ENCODE data around the gene CCDC149.

Gene CCDC149

DNA sequence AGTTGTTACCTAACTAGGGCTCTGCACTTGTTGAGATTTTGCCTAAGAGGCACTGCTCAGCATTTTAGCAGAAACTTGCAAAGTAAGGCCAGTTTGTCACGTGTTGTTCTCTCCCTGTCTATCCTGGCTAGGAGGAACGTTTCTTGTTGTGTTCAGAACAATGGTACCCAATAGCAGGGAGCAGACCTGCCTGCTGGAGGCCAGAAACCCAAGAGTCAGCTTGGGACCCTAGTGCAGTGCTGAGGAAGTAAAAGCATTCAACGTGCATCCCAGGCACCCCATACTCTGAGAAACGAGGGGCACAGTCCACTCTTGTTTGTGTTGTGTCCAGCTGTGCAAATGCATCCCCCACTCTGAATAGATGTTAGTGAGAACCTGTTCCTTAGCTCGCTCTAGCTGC lies 75.1 kb downstream of the CCDC149 start:
- Histone ChIP-seq H3K18ac (ENCODE audit: low read length) (no peak overlapping the region), H3K27me3 (ENCODE audit: insufficient read depth, low read length, poor library complexity) (no peaks in the 10 kb centered on the region), H4K8ac (ENCODE audit: low read depth, low read length) (no peak overlapping the region), H3K27ac (ENCODE audit: low read depth, low read length) (no peak overlapping the region), H4K5ac (ENCODE audit: low read length) (no peak overlapping the region), H3K9ac (ENCODE audit: low read length) (no peak overlapping the region), H2BK120ac (ENCODE audit: low read depth, low read length) (no peak overlapping the region), H3K36me3 (ENCODE audit: control insufficient read depth, insufficient read depth, low read length) (no peaks in the 10 kb centered on the region), H3K79me2 (ENCODE audit: control insufficient read depth, insufficient read depth, low read length) (no peaks in the 10 kb centered on the region), H2BK5ac (ENCODE audit: low read length) (no peak overlapping the region), H3K23ac (ENCODE audit: low read length) (no peak overlapping the region), H3K4ac (ENCODE audit: low read depth, low read length) (no peak overlapping the region), H2AK5ac (ENCODE audit: low read length) (no peak overlapping the region), H3K4me1 (ENCODE audit: control insufficient read depth, low read depth, low read length) (no peaks in the 10 kb centered on the region), H3K79me1 (ENCODE audit: low read length) (no peaks in the 10 kb centered on the region), H3K4me2 (ENCODE audit: low read length) (no peak overlapping the region), H3K56ac (ENCODE audit: low read length) (no peak overlapping the region), H3K4me3 (ENCODE audit: low read length) (no peak overlapping the region), H2BK15ac (replicated peaks; ENCODE audit: low read depth) (no peak overlapping the region)
- DNase-seq = no peak
- WGBS (ENCODE audit: extremely low coverage, insufficient coverage, low lambda C conversion rate) = no CpG with 5 or more reads among the region's 5 CpGs

DNA sequence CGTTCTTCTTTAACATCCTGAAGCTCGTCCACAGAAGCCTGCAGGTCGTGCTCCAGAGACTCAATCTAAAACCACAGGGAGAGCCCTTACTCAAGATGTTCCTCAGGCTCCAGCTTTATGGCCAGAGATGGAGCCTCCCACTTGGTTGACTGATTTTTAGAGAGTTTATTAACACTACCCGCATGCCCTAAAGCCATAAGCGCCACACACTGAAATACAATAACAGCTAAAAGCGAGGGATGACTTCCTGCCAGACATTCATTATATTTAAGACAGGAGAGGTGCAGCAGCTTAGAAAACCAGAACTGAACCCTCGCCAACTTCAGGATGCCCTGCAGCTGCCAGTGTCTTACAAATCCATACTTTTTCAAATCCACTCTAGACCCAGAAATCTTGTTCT lies 75.5 kb downstream of the CCDC149 start:
- no peak overlapping the region for H4K5ac ChIP-seq (ENCODE audit: low read length)
- no peak overlapping the region for H4K8ac ChIP-seq (ENCODE audit: low read depth, low read length)
- H3K4me1 ChIP-seq (ENCODE audit: control insufficient read depth, low read depth, low read length) = no peaks in the 10 kb centered on the region
- H3K18ac ChIP-seq (ENCODE audit: low read length) = no peak overlapping the region
- no peak overlapping the region for H3K23ac ChIP-seq (ENCODE audit: low read length)
- no peak overlapping the region for H3K56ac ChIP-seq (ENCODE audit: low read length)
- H3K4me2 ChIP-seq (ENCODE audit: low read length) = no peak overlapping the region
- no peak overlapping the region for H2BK120ac ChIP-seq (ENCODE audit: low read depth, low read length)
- no peaks in the 10 kb centered on the region for H3K36me3 ChIP-seq (ENCODE audit: control insufficient read depth, insufficient read depth, low read length)
- no peak overlapping the region for H2BK5ac ChIP-seq (ENCODE audit: low read length)
- H3K79me2 ChIP-seq (ENCODE audit: control insufficient read depth, insufficient read depth, low read length) = no peaks in the 10 kb centered on the region
- H3K27ac ChIP-seq (ENCODE audit: low read depth, low read length) = no peak overlapping the region
- no peak overlapping the region for H3K9ac ChIP-seq (ENCODE audit: low read length)
- H2BK15ac ChIP-seq (replicated peaks; ENCODE audit: low read depth) = no peak overlapping the region
- no peaks in the 10 kb centered on the region for H3K27me3 ChIP-seq (ENCODE audit: insufficient read depth, low read length, poor library complexity)
- H3K79me1 ChIP-seq (ENCODE audit: low read length) = no peaks in the 10 kb centered on the region
- no peak overlapping the region for H3K4me3 ChIP-seq (ENCODE audit: low read length)
- no peak overlapping the region for H2AK5ac ChIP-seq (ENCODE audit: low read length)
- no peak overlapping the region for H3K4ac ChIP-seq (ENCODE audit: low read depth, low read length)
- no peak for DNase-seq
- no CpG with 5 or more reads among the region's 7 CpGs for WGBS (ENCODE audit: extremely low coverage, insufficient coverage, low lambda C conversion rate)

DNA sequence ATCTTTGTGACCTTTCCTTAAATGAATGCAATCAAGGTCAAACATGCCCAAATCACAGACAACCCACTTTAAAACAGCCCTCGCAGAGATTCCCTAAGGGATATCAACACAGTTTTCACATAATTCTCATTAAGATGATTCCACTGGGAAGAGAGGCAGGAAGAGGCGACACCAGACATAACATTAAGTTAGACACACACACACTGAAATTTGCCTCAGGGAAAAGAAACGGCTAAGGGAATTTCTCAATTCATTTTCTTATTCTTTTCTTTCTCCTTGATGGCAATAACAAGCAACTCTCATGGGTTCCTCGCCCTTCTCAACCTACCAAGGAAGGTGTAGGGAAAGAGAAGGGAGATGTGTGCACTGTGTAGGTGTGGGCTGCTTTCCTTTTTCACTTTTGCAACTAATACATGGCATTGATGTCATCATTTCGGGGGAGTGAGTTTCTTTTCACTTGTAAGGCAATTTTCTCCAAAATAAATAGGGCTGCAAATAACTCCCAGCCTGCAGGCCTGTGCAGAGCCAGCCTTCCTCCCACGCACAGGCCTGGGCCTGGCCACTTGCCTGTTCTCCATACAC lies 76.1 kb downstream of the CCDC149 start:
- H3K27me3 ChIP-seq (ENCODE audit: insufficient read depth, low read length, poor library complexity) = no peaks in the 10 kb centered on the region
- H3K23ac ChIP-seq (ENCODE audit: low read length) = no peak overlapping the region
- H3K79me2 ChIP-seq (ENCODE audit: control insufficient read depth, insufficient read depth, low read length) = no peaks in the 10 kb centered on the region
- no peak overlapping the region for H3K9ac ChIP-seq (ENCODE audit: low read length)
- H3K79me1 ChIP-seq (ENCODE audit: low read length) = no peaks in the 10 kb centered on the region
- no peak overlapping the region for H2AK5ac ChIP-seq (ENCODE audit: low read length)
- no peak overlapping the region for H4K5ac ChIP-seq (ENCODE audit: low read length)
- H4K8ac ChIP-seq (ENCODE audit: low read depth, low read length) = no peak overlapping the region
- H3K36me3 ChIP-seq (ENCODE audit: control insufficient read depth, insufficient read depth, low read length) = no peaks in the 10 kb centered on the region
- no peak overlapping the region for H2BK15ac ChIP-seq (replicated peaks; ENCODE audit: low read depth)
- H3K18ac ChIP-seq (ENCODE audit: low read length) = no peak overlapping the region
- H3K56ac ChIP-seq (ENCODE audit: low read length) = no peak overlapping the region
- no CpG with 5 or more reads among the region's 6 CpGs for WGBS (ENCODE audit: extremely low coverage, insufficient coverage, low lambda C conversion rate)
- no peak overlapping the region for H3K27ac ChIP-seq (ENCODE audit: low read depth, low read length)
- H2BK5ac ChIP-seq (ENCODE audit: low read length) = no peak overlapping the region
- H3K4me1 ChIP-seq (ENCODE audit: control insufficient read depth, low read depth, low read length) = no peaks in the 10 kb centered on the region
- H3K4me2 ChIP-seq (ENCODE audit: low read length) = no peak overlapping the region
- no peak overlapping the region for H3K4ac ChIP-seq (ENCODE audit: low read depth, low read length)
- no peak overlapping the region for H2BK120ac ChIP-seq (ENCODE audit: low read depth, low read length)
- H3K4me3 ChIP-seq (ENCODE audit: low read length) = no peak overlapping the region
- DNase-seq = no peak

DNA sequence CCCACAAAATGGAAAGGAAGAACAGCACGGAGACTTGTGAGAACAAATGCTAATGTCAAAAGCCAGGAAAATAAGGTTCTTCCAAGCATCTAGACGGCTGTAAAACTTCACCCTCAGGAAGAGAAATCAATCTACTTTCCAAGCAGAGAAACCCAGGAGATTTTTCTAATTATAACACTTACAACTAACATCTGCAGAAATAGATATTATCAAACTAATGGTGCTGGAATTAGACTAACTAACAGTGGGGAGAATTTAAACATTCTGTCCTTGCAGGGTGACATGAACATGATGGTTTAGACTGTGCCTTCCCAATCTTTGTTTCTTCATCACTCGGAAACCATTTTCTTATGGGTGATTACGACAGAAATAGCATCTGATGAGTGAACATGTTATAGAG lies 77.1 kb downstream of the CCDC149 start:
- WGBS (ENCODE audit: extremely low coverage, insufficient coverage, low lambda C conversion rate) = no CpG with 5 or more reads among the region's 4 CpGs

DNA sequence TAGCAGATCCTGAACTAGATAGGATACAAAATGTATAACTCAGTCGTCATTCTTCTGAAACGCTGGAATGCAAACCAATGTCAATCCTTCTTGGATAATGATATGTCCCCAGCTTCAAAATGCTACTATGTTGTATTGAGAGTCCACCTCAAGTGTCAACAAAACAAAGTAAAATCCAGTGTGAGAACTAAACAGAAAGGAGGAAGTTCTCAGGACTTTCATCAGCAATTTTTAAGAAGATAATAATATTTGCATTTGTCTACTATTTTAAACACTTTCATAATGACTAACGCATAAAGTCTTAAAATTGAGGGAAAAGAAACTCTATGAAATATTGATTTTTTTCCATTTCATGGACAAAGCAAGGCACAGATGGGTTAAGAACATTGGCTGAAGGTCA lies 81.2 kb downstream of the CCDC149 start:
- no peak overlapping the region for H2BK5ac ChIP-seq (ENCODE audit: low read length)
- no peaks in the 10 kb centered on the region for H3K79me2 ChIP-seq (ENCODE audit: control insufficient read depth, insufficient read depth, low read length)
- no peak overlapping the region for H3K9ac ChIP-seq (ENCODE audit: low read length)
- no peak for DNase-seq
- H3K27me3 ChIP-seq (ENCODE audit: insufficient read depth, low read length, poor library complexity) = no peaks in the 10 kb centered on the region
- no peaks in the 10 kb centered on the region for H3K36me3 ChIP-seq (ENCODE audit: control insufficient read depth, insufficient read depth, low read length)
- no peak overlapping the region for H3K4ac ChIP-seq (ENCODE audit: low read depth, low read length)
- H3K56ac ChIP-seq (ENCODE audit: low read length) = no peak overlapping the region
- WGBS (ENCODE audit: extremely low coverage, insufficient coverage, low lambda C conversion rate) = no CpG with 5 or more reads among the region's 3 CpGs
- no peak overlapping the region for H2BK15ac ChIP-seq (replicated peaks; ENCODE audit: low read depth)
- H3K4me1 ChIP-seq (ENCODE audit: control insufficient read depth, low read depth, low read length) = no peaks in the 10 kb centered on the region
- H2AK5ac ChIP-seq (ENCODE audit: low read length) = no peak overlapping the region
- no peak overlapping the region for H3K4me3 ChIP-seq (ENCODE audit: low read length)
- no peaks in the 10 kb centered on the region for H3K79me1 ChIP-seq (ENCODE audit: low read length)
- no peak overlapping the region for H3K27ac ChIP-seq (ENCODE audit: low read depth, low read length)
- H3K23ac ChIP-seq (ENCODE audit: low read length) = no peak overlapping the region
- H4K5ac ChIP-seq (ENCODE audit: low read length) = no peak overlapping the region
- H3K4me2 ChIP-seq (ENCODE audit: low read length) = no peak overlapping the region
- no peak overlapping the region for H4K8ac ChIP-seq (ENCODE audit: low read depth, low read length)
- H3K18ac ChIP-seq (ENCODE audit: low read length) = no peak overlapping the region
- no peak overlapping the region for H2BK120ac ChIP-seq (ENCODE audit: low read depth, low read length)

More for the DNA sequence above, 77.1 kb downstream of the CCDC149 start:
- Histone ChIP-seq H3K36me3 (ENCODE audit: control insufficient read depth, insufficient read depth, low read length) (no peaks in the 10 kb centered on the region), H2BK120ac (ENCODE audit: low read depth, low read length) (no peak overlapping the region), H4K8ac (ENCODE audit: low read depth, low read length) (no peak overlapping the region), H3K9ac (ENCODE audit: low read length) (no peak overlapping the region), H2BK5ac (ENCODE audit: low read length) (no peak overlapping the region), H3K4ac (ENCODE audit: low read depth, low read length) (no peak overlapping the region), H3K23ac (ENCODE audit: low read length) (no peak overlapping the region), H3K56ac (ENCODE audit: low read length) (no peak overlapping the region), H3K79me1 (ENCODE audit: low read length) (no peaks in the 10 kb centered on the region), H3K4me2 (ENCODE audit: low read length) (no peak overlapping the region), H3K18ac (ENCODE audit: low read length) (no peak overlapping the region), H3K27ac (ENCODE audit: low read depth, low read length) (no peak overlapping the region), H3K4me1 (ENCODE audit: control insufficient read depth, low read depth, low read length) (no peaks in the 10 kb centered on the region), H3K79me2 (ENCODE audit: control insufficient read depth, insufficient read depth, low read length) (no peaks in the 10 kb centered on the region), H4K5ac (ENCODE audit: low read length) (no peak overlapping the region), H3K4me3 (ENCODE audit: low read length) (no peak overlapping the region), H2AK5ac (ENCODE audit: low read length) (no peak overlapping the region), H2BK15ac (replicated peaks; ENCODE audit: low read depth) (no peak overlapping the region), H3K27me3 (ENCODE audit: insufficient read depth, low read length, poor library complexity) (no peaks in the 10 kb centered on the region)
- DNase-seq = no peak

DNA sequence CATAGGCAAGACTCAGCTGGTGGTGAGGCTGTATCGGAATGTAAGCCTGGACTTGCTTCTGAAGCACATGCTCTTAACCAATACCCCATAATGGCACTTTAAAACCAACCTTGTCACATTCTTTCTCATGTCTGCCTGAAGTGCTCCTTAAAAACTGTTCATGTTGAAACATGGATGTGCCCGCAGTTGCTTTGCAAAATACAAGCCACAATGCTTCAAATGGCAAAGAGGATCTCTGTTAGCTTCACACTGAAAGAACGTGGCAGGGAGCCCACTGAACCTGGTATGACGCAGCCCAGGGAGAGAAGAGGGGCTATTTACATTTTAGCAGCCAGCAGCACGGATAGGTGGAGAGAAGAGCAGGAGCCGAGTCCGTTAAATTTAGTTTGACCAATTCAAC lies 88.1 kb downstream of the CCDC149 start:
- no peaks in the 10 kb centered on the region for H3K79me2 ChIP-seq (ENCODE audit: control insufficient read depth, insufficient read depth, low read length)
- no peak overlapping the region for H4K8ac ChIP-seq (ENCODE audit: low read depth, low read length)
- no peaks in the 10 kb centered on the region for H3K79me1 ChIP-seq (ENCODE audit: low read length)
- H3K4me1 ChIP-seq (ENCODE audit: control insufficient read depth, low read depth, low read length) = no peaks in the 10 kb centered on the region
- H3K23ac ChIP-seq (ENCODE audit: low read length) = no peak overlapping the region
- H3K36me3 ChIP-seq (ENCODE audit: control insufficient read depth, insufficient read depth, low read length) = no peaks in the 10 kb centered on the region
- no peak overlapping the region for H2BK15ac ChIP-seq (replicated peaks; ENCODE audit: low read depth)
- WGBS (ENCODE audit: extremely low coverage, insufficient coverage, low lambda C conversion rate) = no CpG with 5 or more reads among the region's 7 CpGs
- no peak overlapping the region for H3K4ac ChIP-seq (ENCODE audit: low read depth, low read length)
- DNase-seq = no peak
- no peak overlapping the region for H3K56ac ChIP-seq (ENCODE audit: low read length)
- H3K27ac ChIP-seq (ENCODE audit: low read depth, low read length) = no peak overlapping the region
- H3K18ac ChIP-seq (ENCODE audit: low read length) = no peak overlapping the region
- H4K5ac ChIP-seq (ENCODE audit: low read length) = no peak overlapping the region
- H3K4me2 ChIP-seq (ENCODE audit: low read length) = no peak overlapping the region
- H2BK5ac ChIP-seq (ENCODE audit: low read length) = no peak overlapping the region
- no peak overlapping the region for H2AK5ac ChIP-seq (ENCODE audit: low read length)
- no peak overlapping the region for H2BK120ac ChIP-seq (ENCODE audit: low read depth, low read length)
- no peak overlapping the region for H3K9ac ChIP-seq (ENCODE audit: low read length)
- H3K27me3 ChIP-seq (ENCODE audit: insufficient read depth, low read length, poor library complexity) = no peaks in the 10 kb centered on the region
- no peak overlapping the region for H3K4me3 ChIP-seq (ENCODE audit: low read length)
